Panc1 (cell line): ENCODE data around the gene ZNF155. TPM values are rescaled to one million over a fixed set of nuclear protein-coding genes. Genes with fewer than 3 reads are reported as not detected.
A peak's percentile ranks its signal among the peaks of the same experiment; 100 is the strongest.

Source experiments
- ATAC-seq: fragments of 200-7000 bp; cut with Tn5 transposase; 2 replicates; pipeline ENCODE4 v1.9.1; 2020; ENCODE audit warnings: mild to moderate bottlenecking, moderate library complexity
- BruUV-seq: library from RNA; stranded (reverse); fragments of 400-500 nt; replicated peaks from 2 replicates; lab custom pipeline; 2021; lab: Mats Ljungman, UMichigan
- CTCF ChIA-PET: fragments of 300-600 bp; sonication (Branson Sonifier 250); formaldehyde crosslinking; loops from one replicate; lab custom pipeline; 2022; ENCODE audit warnings: antibody characterized with exemption; lab: Charles Lee
- POLR2A ChIA-PET: fragments of 300-600 bp; sonication (Branson Sonifier 250); formaldehyde crosslinking; loops from one replicate; lab custom pipeline; 2022; ENCODE audit warnings: antibody characterized with exemption; lab: Charles Lee
- DNase-seq: peaks from one replicate; pipeline ENCODE4 v3.0.0-alpha.2; 2010; ENCODE audit warnings: low read depth, low spot score
- H3K27ac ChIP-seq: 2 replicates; pipeline ENCODE4 v1.5.1; 2011; ENCODE audit warnings: mild to moderate bottlenecking, low read length, inconsistent platforms
- H3K27me3 ChIP-seq: fragments of 200-500 bp; sonication (Bioruptor generic); 2 replicates; pipeline ENCODE4 v1.6.0; 2014; ENCODE audit warnings: low read length, inconsistent platforms; ENCODE audit not compliant: control insufficient read depth, insufficient read depth
- H3K36me3 ChIP-seq: fragments of 200-500 bp; sonication (Bioruptor generic); 2 replicates; pipeline ENCODE4 v1.5.1; 2014; ENCODE audit warnings: inconsistent platforms, mild to moderate bottlenecking, low read length, moderate library complexity; ENCODE audit not compliant: control insufficient read depth, insufficient read depth
- H3K4me1 ChIP-seq: 2 replicates; pipeline ENCODE4 v1.5.1; 2011; ENCODE audit warnings: inconsistent platforms, mild to moderate bottlenecking, low read length, moderate library complexity; ENCODE audit not compliant: control insufficient read depth, insufficient read depth
- H3K4me3 ChIP-seq, 2 experiments: 2 replicates each; pipeline ENCODE4 v1.5.1; 2011 to 2012; ENCODE audit warnings: low read depth in 2 of 2, low read length in 2 of 2, mild to moderate bottlenecking in 2 of 2, inconsistent platforms in 1 of 2, moderate library complexity in 1 of 2
- H3K9me3 ChIP-seq: fragments of 200-500 bp; sonication (Bioruptor generic); 2 replicates; pipeline ENCODE4 v1.5.1; 2014; ENCODE audit warnings: low read depth, mild to moderate bottlenecking, inconsistent platforms, low read length, moderate library complexity; ENCODE audit not compliant: control insufficient read depth, insufficient read depth
- POLR2AphosphoS5 ChIP-seq: IDR thresholded peaks from 2 replicates; pipeline ENCODE4 v1.6.1; 2012; ENCODE audit warnings: mild to moderate bottlenecking, low read depth, low read length, moderate library complexity
- REST ChIP-seq, 2 experiments: IDR thresholded peaks; 2 replicates each; pipeline ENCODE4 v1.6.1; 2011 to 2012; ENCODE audit warnings: low read depth in 2 of 2, control low read depth in 1 of 2, low read length in 1 of 2, mild to moderate bottlenecking in 1 of 2, moderate library complexity in 1 of 2; ENCODE audit not compliant: insufficient read depth in 1 of 2
- SIN3A ChIP-seq: IDR thresholded peaks from 2 replicates; pipeline ENCODE4 v1.6.1; 2012; ENCODE audit warnings: low read depth, mild to moderate bottlenecking, low read length, moderate library complexity, borderline replicate concordance; ENCODE audit not compliant: insufficient read depth
- TCF7L2 ChIP-seq: IDR thresholded peaks from 2 replicates; pipeline ENCODE4 v1.6.1; 2011; ENCODE audit warnings: mild to moderate bottlenecking, low read depth, low read length, inconsistent platforms
- in situ Hi-C: cut with HindIII; loops from 2 replicates; pipeline ENCODE4 v1.10.0; 2016; ENCODE audit warnings: low sequenced_read_pairs, low pct_unique_long_range_greater_than_20kb
- intact Hi-C: fragments of 100-400 bp; cut with micrococcal nuclease; formaldehyde crosslinking; loops from one replicate; pipeline ENCODE4 v1.10.0; 2022; ENCODE audit not compliant: unreplicated experiment
- total RNA-seq: library from RNA; stranded (reverse); gene quantifications from one replicate; pipeline ENCODE4 v1.2.1, GENCODE V29; 2021; ENCODE audit not compliant: unreplicated experiment
- TF ChIP-seq, protein P1 (sequence below): fragments of 450-650 bp; IDR thresholded peaks from 2 replicates; pipeline ENCODE4 v1.5.1; 2017; ENCODE audit warnings: mild to moderate bottlenecking

ZNF155 gene
- total RNA-seq, 1 experiment from 2014 or later = 5.0 TPM

DNA sequence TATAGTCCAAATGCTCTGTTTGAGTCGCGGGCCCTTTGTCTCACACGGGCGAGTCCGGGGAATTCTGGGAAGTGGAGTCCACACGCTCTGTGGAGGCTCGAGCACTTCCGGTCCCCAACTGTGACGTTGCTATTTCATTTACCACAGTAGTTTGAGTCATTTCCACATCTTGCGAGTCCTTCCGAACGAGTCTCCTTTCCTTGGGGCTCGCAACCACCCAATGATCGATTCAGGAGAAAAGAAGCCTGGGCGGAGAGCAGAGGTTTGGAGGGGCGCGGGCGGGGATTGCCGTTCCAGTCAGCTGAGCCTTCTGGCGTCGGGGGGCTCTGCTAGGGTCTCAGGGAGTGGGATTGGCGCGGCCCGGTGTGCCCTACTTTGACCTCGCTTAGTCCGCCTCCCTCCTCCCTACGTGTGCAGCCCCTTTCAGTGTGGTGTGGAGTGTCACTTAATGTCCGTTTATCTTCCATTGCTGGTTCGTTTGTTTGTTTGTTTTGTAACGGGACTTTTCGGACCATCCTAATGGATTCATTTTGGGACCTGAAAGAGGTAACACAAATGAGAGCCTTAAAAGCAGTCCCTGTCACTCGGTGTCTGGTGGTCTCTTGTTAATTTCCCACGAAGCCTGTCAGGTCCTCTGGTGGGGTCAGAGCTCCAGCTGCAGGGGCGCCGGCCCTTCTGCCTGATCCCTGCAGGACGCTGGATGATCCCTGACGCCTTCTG is 41.4 kb downstream of the ZNF155 start, which contains the start of gene ZNF222:
Gene ZNF222, plus strand, starts transcription at position 163 of the 720 bp plus-strand sequence. Its CDS starts 58 bp downstream, at position 221.
- ATAC-seq (peak; percentile 100), DNase-seq (peak; percentile 43)
- Histone ChIP-seq H3K4me3 (peak within 1 kb of the TSS; percentile 93 to 95), H3K27me3 (no peaks in the 10 kb centered on the region), H3K27ac (peak within 1 kb of the TSS; percentile 83), H3K9me3 (peaks cover 19% of the 10 kb centered on the region; the same call in 1 of the 2 replicates), H3K36me3 (no peaks in the 10 kb centered on the region; the same call in 1 of the 2 replicates), H3K4me1 (no peaks in the 10 kb centered on the region)
- in situ Hi-C loops = no loop called here
- BruUV-seq = TSS peak; percentile 93
- POLR2A ChIA-PET = no interaction called here
- intact Hi-C loops = no loop called here
- CTCF ChIA-PET = no interaction called here
- TF ChIP-seq, protein P1, sequence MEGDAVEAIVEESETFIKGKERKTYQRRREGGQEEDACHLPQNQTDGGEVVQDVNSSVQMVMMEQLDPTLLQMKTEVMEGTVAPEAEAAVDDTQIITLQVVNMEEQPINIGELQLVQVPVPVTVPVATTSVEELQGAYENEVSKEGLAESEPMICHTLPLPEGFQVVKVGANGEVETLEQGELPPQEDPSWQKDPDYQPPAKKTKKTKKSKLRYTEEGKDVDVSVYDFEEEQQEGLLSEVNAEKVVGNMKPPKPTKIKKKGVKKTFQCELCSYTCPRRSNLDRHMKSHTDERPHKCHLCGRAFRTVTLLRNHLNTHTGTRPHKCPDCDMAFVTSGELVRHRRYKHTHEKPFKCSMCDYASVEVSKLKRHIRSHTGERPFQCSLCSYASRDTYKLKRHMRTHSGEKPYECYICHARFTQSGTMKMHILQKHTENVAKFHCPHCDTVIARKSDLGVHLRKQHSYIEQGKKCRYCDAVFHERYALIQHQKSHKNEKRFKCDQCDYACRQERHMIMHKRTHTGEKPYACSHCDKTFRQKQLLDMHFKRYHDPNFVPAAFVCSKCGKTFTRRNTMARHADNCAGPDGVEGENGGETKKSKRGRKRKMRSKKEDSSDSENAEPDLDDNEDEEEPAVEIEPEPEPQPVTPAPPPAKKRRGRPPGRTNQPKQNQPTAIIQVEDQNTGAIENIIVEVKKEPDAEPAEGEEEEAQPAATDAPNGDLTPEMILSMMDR = no peak
- TF ChIP-seq POLR2AphosphoS5 = no peak
- TF ChIP-seq TCF7L2 = no peak
- no peak for TF ChIP-seq SIN3A
- TF ChIP-seq REST (IDR thresholded peaks at IDR 0.05; ENCODE audit: insufficient read depth in 1 of 2, low read depth in 2 of 2, low read length in 1 of 2) = no peak

GRCh38 chr19:44026622-44027021 is 42.6 kb downstream of the ZNF155 start:
- Histone ChIP-seq H3K27me3 (no peaks in the 10 kb centered on the region), H3K4me3 (no peak overlapping the region), H3K9me3 (peaks cover 23% of the 10 kb centered on the region; the same call in 1 of the 2 replicates), H3K27ac (no peak overlapping the region), H3K36me3 (no peaks in the 10 kb centered on the region; the same call in 1 of the 2 replicates), H3K4me1 (no peaks in the 10 kb centered on the region)
- DNase-seq (no peak), ATAC-seq (no peak)
- intact Hi-C loops = no loop called here
- no peak for TF ChIP-seq POLR2AphosphoS5
- TF ChIP-seq, protein P1 = no peak
- TF ChIP-seq SIN3A = no peak
- TF ChIP-seq TCF7L2 = no peak
- TF ChIP-seq REST (IDR thresholded peaks at IDR 0.05; ENCODE audit: insufficient read depth in 1 of 2, low read depth in 2 of 2, low read length in 1 of 2) = no peak
- POLR2A ChIA-PET = no interaction called here
- CTCF ChIA-PET = no interaction called here
- no TSS peak for BruUV-seq
- in situ Hi-C loops = no loop called here
